Mammary epithelial cell (primary cell): ENCODE data around the gene CCDC93.

Source experiments
- EZH2 ChIP-seq: IDR thresholded peaks from 2 replicates; pipeline ENCODE4 v1.6.1; 2012; ENCODE audit warnings: low read length, inconsistent platforms, borderline replicate concordance
- TF ChIP-seq, protein P1 (sequence below), 2 donors: IDR thresholded peaks in 1 of 2; conservative IDR thresholded peaks in 1 of 2; 2 replicates each; pipeline ENCODE4 v1.5.1; 2011 to 2012; ENCODE audit warnings: inconsistent platforms in 2 of 2, low read length in 2 of 2, mild to moderate bottlenecking in 2 of 2, control low read depth in 1 of 2, low read depth in 1 of 2; ENCODE audit not compliant: insufficient read depth in 1 of 2; ENCODE audit errors: extremely low read depth in 1 of 2

DNA sequence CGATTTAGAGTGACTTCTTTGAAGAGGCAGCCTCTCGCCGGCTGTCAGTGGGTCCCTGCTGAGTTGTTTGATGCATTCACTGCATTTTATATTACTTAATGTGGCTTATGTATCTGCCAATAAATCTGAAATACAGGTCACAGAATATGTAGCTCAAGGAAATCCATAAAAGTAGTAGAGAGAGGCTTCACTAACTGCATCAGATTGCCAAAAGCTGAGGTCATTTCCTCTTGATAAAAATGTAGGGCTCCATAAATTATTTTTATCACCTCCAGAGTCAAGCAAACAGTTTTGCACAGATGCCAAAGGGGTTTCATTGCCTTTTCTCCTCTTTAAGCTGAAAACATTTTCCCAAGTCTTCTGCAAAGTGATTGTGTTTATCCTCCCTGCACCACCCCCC lies 36.5 kb upstream of the CCDC93 start:
- TF ChIP-seq, protein P1, sequence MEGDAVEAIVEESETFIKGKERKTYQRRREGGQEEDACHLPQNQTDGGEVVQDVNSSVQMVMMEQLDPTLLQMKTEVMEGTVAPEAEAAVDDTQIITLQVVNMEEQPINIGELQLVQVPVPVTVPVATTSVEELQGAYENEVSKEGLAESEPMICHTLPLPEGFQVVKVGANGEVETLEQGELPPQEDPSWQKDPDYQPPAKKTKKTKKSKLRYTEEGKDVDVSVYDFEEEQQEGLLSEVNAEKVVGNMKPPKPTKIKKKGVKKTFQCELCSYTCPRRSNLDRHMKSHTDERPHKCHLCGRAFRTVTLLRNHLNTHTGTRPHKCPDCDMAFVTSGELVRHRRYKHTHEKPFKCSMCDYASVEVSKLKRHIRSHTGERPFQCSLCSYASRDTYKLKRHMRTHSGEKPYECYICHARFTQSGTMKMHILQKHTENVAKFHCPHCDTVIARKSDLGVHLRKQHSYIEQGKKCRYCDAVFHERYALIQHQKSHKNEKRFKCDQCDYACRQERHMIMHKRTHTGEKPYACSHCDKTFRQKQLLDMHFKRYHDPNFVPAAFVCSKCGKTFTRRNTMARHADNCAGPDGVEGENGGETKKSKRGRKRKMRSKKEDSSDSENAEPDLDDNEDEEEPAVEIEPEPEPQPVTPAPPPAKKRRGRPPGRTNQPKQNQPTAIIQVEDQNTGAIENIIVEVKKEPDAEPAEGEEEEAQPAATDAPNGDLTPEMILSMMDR (conservative IDR thresholded peaks at IDR 0.05 in 1 of 2, IDR thresholded peaks at IDR 0.05 in 1 of 2; ENCODE audit: extremely low read depth in 1 of 2, insufficient read depth in 1 of 2, low read depth in 1 of 2, low read length in 2 of 2) = no peak
- no peak for TF ChIP-seq EZH2
